ENCODE measurements around the gene MCM8. TPM values are rescaled to one million over a fixed set of nuclear protein-coding genes. Genes with fewer than 3 reads are reported as not detected.

MCM8 gene
- total and polyA plus RNA-seq, 2 experiments from 2014 or later, result 10.6 to 30.4 TPM

GRCh38 chr20:5973172-5973571 lies 22.7 kb downstream of the MCM8 start (continued):
- no peak for TF ChIP-seq ZNF462 (CRISPR knock-in tag; IDR thresholded peaks at IDR 0.05)
- TF ChIP-seq CREB1 (CRISPR knock-in tag; IDR thresholded peaks at IDR 0.05; ENCODE audit: low read depth), result no peak
- no peak for TF ChIP-seq ZNF331 (CRISPR knock-in tag; IDR thresholded peaks at IDR 0.05; ENCODE audit: low read depth)
- TF ChIP-seq CTCF (conservative IDR thresholded peaks at IDR 0.05; ENCODE audit: low read depth in 2 of 2), result no peak
- TF ChIP-seq POLR2AphosphoS5 (IDR thresholded peaks at IDR 0.05; ENCODE audit: low read depth), result no peak
- no peak for TF ChIP-seq STAT1 (IDR thresholded peaks at IDR 0.05; ENCODE audit: unreplicated experiment)
- TF ChIP-seq NANOG (IDR thresholded peaks at IDR 0.05; ENCODE audit: borderline replicate concordance), result no peak
- TF ChIP-seq EZH2 (IDR thresholded peaks at IDR 0.05; ENCODE audit: low read depth, unreplicated experiment), result no peak
- no peak for TF ChIP-seq ETS1 (IDR thresholded peaks at IDR 0.05)

All from GM23338 (cell line).